SK-N-MC (cell line): ENCODE data around the gene ABCB11.

Experiments
- EZH2 ChIP-seq: fragments of 200-600 bp; sonication (generic); IDR thresholded peaks from one replicate; pipeline ENCODE4 v1.6.1; 2017; ENCODE audit warnings: antibody characterized with exemption
- POLR2AphosphoS5 ChIP-seq: IDR thresholded peaks from 2 replicates; pipeline ENCODE4 v1.6.1; 2012; ENCODE audit warnings: mild to moderate bottlenecking, low read depth, low read length, borderline replicate concordance

DNA sequence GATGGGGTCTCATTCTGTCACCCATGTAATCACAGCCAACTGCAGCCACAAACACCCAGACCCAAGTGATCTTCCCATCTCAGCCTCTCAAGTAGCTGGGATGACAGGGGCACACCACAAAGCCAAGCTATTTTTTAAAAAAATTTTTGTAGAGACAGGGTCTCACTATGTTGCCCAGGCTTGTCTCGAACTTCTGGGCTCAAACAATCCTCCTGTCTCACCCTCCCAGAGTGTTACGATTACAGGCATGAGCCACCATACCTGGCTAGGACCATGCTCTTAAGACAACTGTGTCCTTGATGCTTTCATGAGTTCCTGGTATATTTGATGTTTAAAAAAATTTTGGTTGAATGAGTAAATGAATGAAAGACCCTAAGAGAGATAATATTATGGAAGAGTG, 19.4 kb downstream of the ABCB11 start:
- no peak for TF ChIP-seq EZH2
- TF ChIP-seq POLR2AphosphoS5 = no peak
